ENCODE measurements around the gene LMX1B. TPM values are rescaled to one million over a fixed set of nuclear protein-coding genes. Genes with fewer than 3 reads are reported as not detected.

Gene LMX1B
- total RNA-seq, 1 experiment from 2014 or later, result 0.15 TPM

DNA sequence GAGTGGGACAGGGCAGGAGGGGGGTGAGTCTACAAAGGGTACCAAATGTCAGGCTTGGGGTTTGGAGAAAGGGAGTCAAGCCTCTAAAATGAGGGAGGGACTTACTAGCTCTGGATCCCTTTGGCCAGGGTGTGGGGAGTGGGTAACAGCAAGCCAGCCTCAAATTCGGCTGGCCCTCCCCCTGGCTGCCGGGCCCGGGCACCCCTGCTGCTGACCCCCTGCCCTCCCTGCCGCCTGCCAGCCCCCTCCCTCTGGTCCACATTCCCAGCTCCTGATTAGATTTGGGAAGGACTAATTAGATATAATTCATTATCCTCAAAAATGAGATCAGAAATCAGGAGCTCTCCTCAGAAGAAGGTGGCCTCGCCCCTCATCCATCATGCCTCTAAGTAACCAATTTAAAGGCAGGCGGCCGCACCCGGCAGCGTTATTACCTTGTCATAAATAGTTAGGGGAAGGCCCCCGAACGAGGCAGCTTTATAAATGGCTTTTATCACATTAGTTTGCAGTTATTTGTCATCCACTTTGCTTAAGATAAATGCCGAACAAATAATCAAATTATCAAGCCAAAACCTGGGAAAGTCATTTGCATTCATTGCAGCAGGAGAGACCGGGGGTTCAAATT lies 44.6 kb downstream of the LMX1B start:
- no peak for DNase-seq (ENCODE audit: low spot score)

GRCh38 chr9:126658956-126659555 lies 45.3 kb downstream of the LMX1B start:
- DNase-seq (ENCODE audit: low spot score), result no peak

DNA sequence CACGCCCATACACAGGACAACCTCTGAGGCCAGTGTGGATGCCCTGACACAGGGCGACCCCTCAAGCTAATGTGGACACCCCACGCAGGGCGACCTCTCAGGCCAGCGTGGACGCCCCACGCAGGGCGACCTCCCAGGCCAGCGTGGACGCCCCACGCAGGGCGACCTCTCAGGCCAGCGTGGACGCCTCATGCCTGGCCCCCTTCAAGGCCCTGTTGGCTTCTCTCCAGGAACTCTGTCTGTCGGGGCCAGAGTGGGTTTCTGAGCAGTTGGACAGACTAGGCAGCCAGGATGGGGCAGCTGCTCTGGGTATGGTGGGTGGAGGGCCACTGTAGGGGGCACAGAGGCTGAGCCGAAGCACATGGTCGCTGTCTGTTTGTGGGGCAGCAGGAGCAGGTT lies 47.4 kb downstream of the LMX1B start:
- DNase-seq (ENCODE audit: low spot score), result no peak

GRCh38 chr9:126661521-126662251 lies 48.0 kb downstream of the LMX1B start:
- peak; percentile 25 for DNase-seq (ENCODE audit: low spot score)

GRCh38 chr9:126663661-126664072 lies 49.9 kb downstream of the LMX1B start:
- DNase-seq (ENCODE audit: low spot score), result no peak

- no peak for DNase-seq (ENCODE audit: low spot score)
These were observed 51.3 kb downstream of the LMX1B start for GRCh38 chr9:126664900-126665643.

GRCh38 chr9:126665644-126666035 lies 51.9 kb downstream of the LMX1B start:
- DNase-seq (ENCODE audit: low spot score), result no peak

GRCh38 chr9:126666155-126666803 lies 52.6 kb downstream of the LMX1B start:
- DNase-seq (ENCODE audit: low spot score), result no peak

DNA sequence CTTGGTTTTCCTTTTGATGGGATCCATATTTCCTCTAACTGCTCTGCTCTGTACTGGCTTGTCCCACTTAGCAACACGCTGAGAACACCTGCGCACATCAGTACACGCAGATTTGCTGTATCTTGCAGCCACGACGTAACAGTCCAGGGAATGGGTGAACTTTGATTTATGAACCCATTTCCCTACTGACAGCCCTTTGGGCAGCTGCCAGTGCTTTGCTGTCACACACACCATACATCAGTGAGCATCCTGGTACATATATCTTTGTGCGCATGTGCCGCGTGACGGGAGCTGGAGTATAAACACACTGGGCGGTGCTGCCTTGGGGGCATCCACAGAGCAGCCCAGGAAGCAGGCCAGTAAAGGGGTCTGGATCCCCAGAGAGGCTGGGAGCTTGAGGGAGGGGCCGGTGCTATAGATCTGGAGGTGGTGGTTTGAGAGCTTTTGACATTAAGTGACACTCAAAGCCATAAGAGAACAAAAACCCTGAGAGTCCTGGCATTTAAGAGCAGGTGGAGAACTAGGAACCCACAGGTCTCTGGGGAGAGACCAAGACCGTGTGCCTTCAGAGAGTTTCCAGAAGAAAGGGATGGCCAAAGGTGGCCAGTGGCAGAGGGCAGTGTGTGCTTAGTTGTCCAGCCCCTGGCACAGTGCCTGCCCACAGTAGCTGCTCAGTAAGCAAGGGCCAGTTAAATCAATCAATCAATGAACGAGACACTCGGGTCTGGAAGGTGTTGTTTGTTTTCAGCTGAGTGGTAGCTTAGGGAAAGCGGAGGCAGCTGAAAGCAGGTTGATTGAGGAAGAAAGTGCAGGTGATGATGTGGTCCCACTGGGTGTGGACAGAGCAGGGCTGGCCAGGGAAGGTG lies 53.7 kb downstream of the LMX1B start:
- no peak for DNase-seq (ENCODE audit: low spot score)

- no peak for DNase-seq (ENCODE audit: low spot score)
These were observed 54.3 kb downstream of the LMX1B start for GRCh38 chr9:126668058-126668457.

DNA sequence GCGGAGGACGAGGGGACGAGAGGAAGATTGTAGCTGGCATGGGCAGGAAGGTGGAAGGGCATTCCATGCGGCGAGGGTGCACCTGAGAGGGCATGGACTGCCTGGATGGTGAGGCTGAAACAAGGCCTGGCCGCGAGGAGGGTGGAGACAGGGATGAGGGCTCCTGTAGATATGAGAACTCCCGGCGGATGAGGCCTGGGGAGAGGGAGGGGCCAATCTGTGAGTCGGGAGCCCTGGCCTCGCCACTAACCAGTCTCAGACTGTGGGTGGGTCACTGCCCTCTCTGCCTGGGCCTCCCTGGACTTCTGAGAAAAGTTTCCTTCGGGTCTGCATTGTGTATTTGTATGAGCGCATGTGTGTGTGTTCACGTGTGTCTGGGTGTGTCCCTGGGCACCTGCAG lies 55.4 kb downstream of the LMX1B start:
- DNase-seq (ENCODE audit: low spot score), result no peak

GRCh38 chr9:126670270-126670669 lies 56.5 kb downstream of the LMX1B start:
- DNase-seq (ENCODE audit: low spot score), result no peak

GRCh38 chr9:126671381-126671831 lies 57.7 kb downstream of the LMX1B start:
- no peak for DNase-seq (ENCODE audit: low spot score)

- no peak for DNase-seq (ENCODE audit: low spot score)
These were observed 58.3 kb downstream of the LMX1B start for GRCh38 chr9:126671983-126672382.

DNA sequence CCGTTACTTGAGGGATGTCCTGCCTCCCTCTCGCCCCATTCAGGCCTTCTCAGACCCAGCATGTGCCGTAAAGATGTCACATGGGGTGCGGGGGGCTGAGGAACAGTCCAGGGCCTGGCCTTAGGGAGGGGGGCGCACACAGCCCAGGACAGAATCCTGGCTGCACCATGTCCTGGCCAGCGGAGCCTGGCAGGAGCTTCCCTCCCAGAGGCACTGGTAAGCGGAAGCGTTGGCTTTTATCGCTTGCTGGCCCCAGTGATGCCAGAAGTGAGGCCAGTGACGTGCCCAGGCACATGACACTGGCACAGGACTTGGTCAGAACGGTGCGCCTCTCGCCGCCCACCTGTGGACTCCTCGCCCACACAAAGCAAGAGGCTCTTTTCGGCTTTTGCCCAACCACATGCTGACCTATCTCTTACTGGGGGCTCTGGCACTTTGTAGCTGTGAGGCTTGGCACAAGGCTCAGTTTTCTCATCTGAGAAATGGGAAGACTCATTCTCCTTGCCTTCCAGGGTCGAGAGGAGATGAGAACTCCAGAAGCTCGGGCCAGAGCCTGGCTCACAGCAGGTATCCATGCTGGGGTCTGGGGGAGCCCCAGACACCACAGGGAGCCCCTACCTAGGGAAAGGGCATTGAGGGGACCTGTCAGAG lies 59.0 kb downstream of the LMX1B start:
- no peak for DNase-seq (ENCODE audit: low spot score)

GRCh38 chr9:126673689-126674364 lies 60.1 kb downstream of the LMX1B start:
- DNase-seq (ENCODE audit: low spot score), result no peak

DNA sequence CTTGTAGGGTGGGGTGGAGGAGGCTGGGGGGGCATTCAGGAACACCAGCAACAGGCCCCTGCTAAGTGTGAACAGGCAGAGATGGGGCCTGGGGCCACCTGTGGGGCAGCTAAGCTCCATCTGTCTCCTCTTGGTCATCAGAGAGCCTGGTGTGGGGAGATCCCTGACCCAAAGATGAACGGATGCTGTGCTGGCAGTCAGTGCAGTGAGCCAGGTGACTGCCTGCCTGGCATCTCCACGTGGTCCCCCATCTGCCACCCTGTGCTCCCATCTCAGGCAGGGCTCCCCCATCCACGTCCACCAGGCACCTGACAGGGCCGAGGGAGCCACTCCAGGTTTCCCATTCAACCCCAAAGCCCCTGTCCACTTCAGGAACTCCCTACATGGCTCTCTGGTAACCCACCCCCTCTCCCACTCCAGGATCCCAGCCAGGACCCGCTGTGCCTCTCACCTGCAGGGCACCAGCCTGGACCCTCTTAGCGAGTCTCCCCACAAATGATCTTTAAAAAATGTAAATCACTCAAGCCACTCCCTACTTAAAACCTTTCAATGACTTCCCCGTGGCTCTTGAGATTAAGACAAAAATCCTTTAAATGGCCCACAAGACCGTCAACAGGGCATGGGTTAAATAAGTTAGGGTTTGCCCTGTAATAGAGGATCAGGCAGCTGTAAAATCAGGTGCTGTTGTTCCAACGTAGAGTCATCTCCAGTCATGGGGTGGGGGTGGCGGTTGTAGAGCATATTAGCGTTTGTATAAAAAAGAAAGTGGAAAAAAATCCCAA lies 60.8 kb downstream of the LMX1B start:
- no peak for DNase-seq (ENCODE audit: low spot score)

GRCh38 chr9:126675147-126675467 lies 61.4 kb downstream of the LMX1B start:
- DNase-seq (ENCODE audit: low spot score), result no peak

DNA sequence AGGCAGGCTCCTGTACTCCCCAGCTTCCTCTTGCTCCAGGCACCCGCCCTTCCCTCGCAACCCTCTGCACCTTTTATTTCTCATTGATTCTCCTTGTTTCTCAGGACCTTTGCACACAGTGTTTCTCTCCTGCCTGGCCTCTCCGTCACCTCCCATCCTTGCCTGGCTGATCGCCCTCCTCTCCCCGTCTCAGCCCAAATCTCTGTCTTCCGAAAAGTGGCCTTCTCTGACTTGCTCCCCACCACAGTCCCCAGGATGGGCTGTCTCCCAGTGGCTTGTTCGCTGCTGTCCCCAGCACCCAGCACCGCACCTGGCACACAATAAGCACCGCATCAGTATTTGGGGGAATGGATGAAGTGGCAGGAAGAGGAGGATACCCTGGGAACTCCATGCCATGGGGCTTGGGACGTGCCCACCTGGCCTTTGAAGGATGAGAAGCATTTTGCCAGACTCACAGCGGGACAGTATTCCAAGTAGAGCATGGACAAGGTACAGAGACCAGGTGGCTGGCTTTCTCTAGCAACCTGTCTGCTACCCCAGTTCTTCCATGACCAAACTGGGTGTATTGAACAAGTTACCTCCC lies 62.5 kb downstream of the LMX1B start:
- no peak for DNase-seq (ENCODE audit: low spot score)

Measured in H4 (cell line).